IMR-90 (cell line): Measurements from ENCODE around the gene CEP55. TPM values are rescaled to one million over a fixed set of nuclear protein-coding genes. Genes with fewer than 3 reads are reported as not detected.

Experiments
- ATAC-seq: fragments of 200-7000 bp; cut with Tn5 transposase; 2 replicates; pipeline ENCODE4 v1.9.1; 2020; ENCODE audit warnings: low read depth, mild to moderate bottlenecking, moderate library complexity
- BruUV-seq: library from RNA; stranded (reverse); fragments of 400-500 nt; replicated peaks from 2 replicates; lab custom pipeline; 2021; lab: Mats Ljungman, UMichigan
- CTCF ChIA-PET: fragments of 300-600 bp; formaldehyde crosslinking; extraction: SDS; loops from one replicate; lab custom pipeline; 2021; ENCODE audit warnings: antibody characterized with exemption; lab: Yijun Ruan, JAX
- POLR2A ChIA-PET: fragments of 300-600 bp; sonication (Branson Sonifier 250); formaldehyde crosslinking; loops from one replicate; lab custom pipeline; 2022; ENCODE audit warnings: antibody characterized with exemption; ENCODE audit not compliant: unreplicated experiment; lab: Charles Lee
- DNase-seq: peaks from one replicate; pipeline ENCODE4 v3.0.0; 2013
- H2AFZ ChIP-seq: replicated peaks from 2 replicates; pipeline ENCODE3; 2013; ENCODE audit warnings: low read length, mild to moderate bottlenecking; ENCODE audit not compliant: poor library complexity
- H2AK5ac ChIP-seq: 2 replicates; pipeline ENCODE4 v1.6.1; 2013; ENCODE audit warnings: low read depth, low read length, inconsistent platforms
- H2AK9ac ChIP-seq: replicated peaks from 2 replicates; pipeline ENCODE3; 2013; ENCODE audit warnings: mild to moderate bottlenecking, low read depth, low read length, moderate library complexity; ENCODE audit not compliant: poor library complexity
- H2BK120ac ChIP-seq: 2 replicates; pipeline ENCODE4 v1.6.1; 2013; ENCODE audit warnings: low read depth, low read length, inconsistent platforms
- H2BK15ac ChIP-seq: 3 replicates; pipeline ENCODE4 v1.6.1; 2013; ENCODE audit warnings: low read depth, low read length, inconsistent platforms
- H2BK20ac ChIP-seq: 2 replicates; pipeline ENCODE4 v1.6.1; 2013; ENCODE audit warnings: low read depth, mild to moderate bottlenecking, inconsistent platforms, low read length, moderate library complexity
- H2BK5ac ChIP-seq: 2 replicates; pipeline ENCODE4 v1.6.1; 2013; ENCODE audit warnings: mild to moderate bottlenecking, low read depth, low read length, inconsistent platforms; ENCODE audit not compliant: poor library complexity, severe bottlenecking
- H3K14ac ChIP-seq: replicated peaks from 2 replicates; pipeline ENCODE4 v1.6.1; 2013; ENCODE audit warnings: low read depth, low read length, inconsistent platforms
- H3K18ac ChIP-seq: 2 replicates; pipeline ENCODE4 v1.6.1; 2013; ENCODE audit warnings: low read depth, low read length, control low read depth
- H3K23ac ChIP-seq: 2 replicates; pipeline ENCODE4 v1.6.1; 2013; ENCODE audit warnings: low read depth, low read length, inconsistent platforms
- H3K27ac ChIP-seq: 2 replicates; pipeline ENCODE4 v1.5.1; 2013; ENCODE audit warnings: mild to moderate bottlenecking, control low read depth, low read length; ENCODE audit not compliant: insufficient read depth
- H3K27me3 ChIP-seq: 2 replicates; pipeline ENCODE4 v1.6.1; 2013; ENCODE audit warnings: low read length; ENCODE audit not compliant: control insufficient read depth, insufficient read depth
- H3K36me3 ChIP-seq: 2 replicates; pipeline ENCODE4 v1.6.1; 2013; ENCODE audit warnings: low read length, mixed read lengths; ENCODE audit not compliant: control insufficient read depth, insufficient read depth
- H3K4ac ChIP-seq: 2 replicates; pipeline ENCODE4 v1.6.1; 2013; ENCODE audit warnings: low read depth, low read length, inconsistent platforms
- H3K4me1 ChIP-seq: 2 replicates; pipeline ENCODE4 v1.6.1; 2013; ENCODE audit warnings: low read length, mixed read lengths; ENCODE audit not compliant: control insufficient read depth, insufficient read depth
- H3K4me2 ChIP-seq: 2 replicates; pipeline ENCODE4 v1.6.1; 2013; ENCODE audit warnings: low read depth, mild to moderate bottlenecking, control low read depth, low read length, moderate library complexity
- H3K4me3 ChIP-seq: 2 replicates; pipeline ENCODE4 v1.5.1; 2013; ENCODE audit warnings: low read depth, mild to moderate bottlenecking, control low read depth, low read length, moderate library complexity; ENCODE audit not compliant: insufficient read depth
- H3K56ac ChIP-seq: 2 replicates; pipeline ENCODE4 v1.6.1; 2013; ENCODE audit warnings: low read length, inconsistent platforms; ENCODE audit not compliant: insufficient read depth; ENCODE audit errors: extremely low read depth
- H3K79me1 ChIP-seq, 2 experiments: 2 replicates each; pipeline ENCODE4 v1.6.1; 2013; ENCODE audit warnings: low read length in 2 of 2, inconsistent platforms in 1 of 2, low read depth in 1 of 2
- H3K9ac ChIP-seq: 2 replicates; pipeline ENCODE4 v1.6.1; 2013; ENCODE audit warnings: low read depth, low read length, control low read depth
- H3K9me1 ChIP-seq: 2 replicates; pipeline ENCODE4 v1.6.1; 2013; ENCODE audit warnings: low read length, inconsistent platforms; ENCODE audit not compliant: insufficient read depth
- H3K9me3 ChIP-seq: 2 replicates; pipeline ENCODE4 v1.6.1; 2013; ENCODE audit warnings: low read length; ENCODE audit not compliant: control insufficient read depth, insufficient read depth
- H4K20me1 ChIP-seq: 2 replicates; pipeline ENCODE4 v1.6.1; 2013; ENCODE audit warnings: low read length, inconsistent platforms; ENCODE audit not compliant: insufficient read depth
- H4K5ac ChIP-seq: 2 replicates; pipeline ENCODE4 v1.6.1; 2013; ENCODE audit warnings: mild to moderate bottlenecking, low read depth, low read length, control low read depth
- H4K8ac ChIP-seq, 2 experiments: 2 replicates each; pipeline ENCODE4 v1.6.1; 2013; ENCODE audit warnings: low read depth in 2 of 2, low read length in 2 of 2, control low read depth in 1 of 2, inconsistent platforms in 1 of 2
- H4K91ac ChIP-seq: 2 replicates; pipeline ENCODE4 v1.6.1; 2013; ENCODE audit warnings: low read depth, low read length, inconsistent platforms; ENCODE audit not compliant: insufficient read depth
- BHLHE40 ChIP-seq: fragments of 150-350 bp; IDR thresholded peaks from 2 replicates; pipeline ENCODE4 v1.6.1; 2016; ENCODE audit warnings: mild to moderate bottlenecking, low read depth, low read length
- CEBPB ChIP-seq: IDR thresholded peaks from 2 replicates; pipeline ENCODE4 v1.6.1; 2012; ENCODE audit warnings: low read depth, low read length, improper control_type of control experiment
- CHD1 ChIP-seq: IDR thresholded peaks from 2 replicates; pipeline ENCODE4 v1.6.1; 2012; ENCODE audit warnings: low read depth, low read length, improper control_type of control experiment
- CTCF ChIP-seq: conservative IDR thresholded peaks from 2 replicates; pipeline ENCODE4 v1.5.1; 2012; ENCODE audit warnings: mild to moderate bottlenecking, low read depth, low read length, improper control_type of control experiment
- MAFK ChIP-seq: IDR thresholded peaks from 2 replicates; pipeline ENCODE4 v1.6.1; 2012; ENCODE audit warnings: low read depth, low read length, improper control_type of control experiment
- MXI1 ChIP-seq: IDR thresholded peaks from 2 replicates; pipeline ENCODE4 v1.6.1; 2012; ENCODE audit warnings: low read depth, mild to moderate bottlenecking, low read length, moderate library complexity, borderline replicate concordance
- NFE2L2 ChIP-seq: fragments of 150-350 bp; IDR thresholded peaks from 2 replicates; pipeline ENCODE4 v1.6.1; 2016; ENCODE audit warnings: low read depth, mild to moderate bottlenecking, low read length
- POLR2A ChIP-seq: IDR thresholded peaks from 2 replicates; pipeline ENCODE4 v1.6.1; 2012; ENCODE audit warnings: mild to moderate bottlenecking, low read depth, low read length
- RAD21 ChIP-seq: IDR thresholded peaks from 2 replicates; pipeline ENCODE4 v1.6.1; 2012; ENCODE audit warnings: low read length, improper control_type of control experiment
- USF2 ChIP-seq: fragments of 150-350 bp; IDR thresholded peaks from 2 replicates; pipeline ENCODE4 v1.6.1; 2017; ENCODE audit warnings: mild to moderate bottlenecking, antibody characterized with exemption, low read length, low read depth
- WGBS, 2 experiments: methylation state at CpG; one replicate each; pipeline versions ENCODE4 v1.1.5 to v1.1.7; 2013; ENCODE audit warnings: missing lambda C conversion rate in 2 of 2; ENCODE audit not compliant: insufficient read length in 1 of 2; ENCODE audit errors: extremely low coverage in 2 of 2; 5-methylcytosine and 5-hydroxymethylcytosine counted together
- dilution Hi-C: fragments of 300-500 bp; cut with HindIII; formaldehyde crosslinking; loops from one replicate; pipeline ENCODE4 v1.14.3; 2018; ENCODE audit warnings: low sequenced_read_pairs; ENCODE audit not compliant: unreplicated experiment
- in situ Hi-C: fragments of 300-500 bp; cut with MboI; formaldehyde crosslinking; loops from 3 replicates; pipeline ENCODE4 v1.14.3; 2019; ENCODE audit warnings: low sequenced_read_pairs, inconsistent platforms, mixed read lengths
- intact Hi-C: fragments of 100-400 bp; cut with micrococcal nuclease; formaldehyde crosslinking; loops from 2 replicates; pipeline ENCODE4 v1.10.0; 2022
- polyA plus RNA-seq, 3 experiments: library from polyadenylated mRNA; depleted of rRNA; stranded (reverse); fragments of >200 nt; gene quantifications; 2 replicates each; pipeline ENCODE4 v1.2.3, GENCODE V29; 2012; ENCODE audit warnings: low replicate concordance in 1 of 3
- total RNA-seq: library from RNA; depleted of rRNA; stranded (reverse); fragments of >200 nt; gene quantifications from 2 replicates; pipeline ENCODE4 v1.2.3, GENCODE V29; 2012

Gene CEP55
- total and polyA plus RNA-seq, 2 of the 4 experiments (the other 2 are of a cell fraction): 15.7 to 23.5 TPM

GRCh38 chr10:93560541-93560940 lies 64.1 kb downstream of the CEP55 start:
- ChIA-PET CTCF (no interaction called here), POLR2A (interaction anchor here (0.6 kb wide), 1 partner anchor 9 kb away, joined by 3 read pairs; no protein-coding TSS in a partner anchor)
- no peaks in the 10 kb centered on the region for H3K9me1 ChIP-seq
- no peak for TF ChIP-seq CHD1
- TF ChIP-seq MXI1: no peak
- TF ChIP-seq POLR2A: no peak
- no peak for TF ChIP-seq MAFK
- TF ChIP-seq CTCF: no peak
- no peak for TF ChIP-seq BHLHE40
- no peak for TF ChIP-seq USF2
- no peak for TF ChIP-seq NFE2L2
- TF ChIP-seq RAD21: no peak
- no peak for TF ChIP-seq CEBPB
- no peak overlapping the region for H2AFZ ChIP-seq
- no peak overlapping the region for H3K18ac ChIP-seq
- in situ Hi-C loops: no loop called here
- H2BK15ac ChIP-seq: no peak overlapping the region
- no peak overlapping the region for H3K23ac ChIP-seq
- no peak overlapping the region for H3K4me3 ChIP-seq
- no peak overlapping the region for H2AK5ac ChIP-seq
- H4K8ac ChIP-seq: no peak overlapping the region
- H3K4me1 ChIP-seq: no peaks in the 10 kb centered on the region
- H2BK120ac ChIP-seq: no peak overlapping the region
- H3K9ac ChIP-seq: no peak overlapping the region
- no peak overlapping the region for H2BK5ac ChIP-seq
- 57% methylated on average over 2 of the region's 6 CpGs; no CpG with 5 or more reads in 1 of the 2 experiments for WGBS, 2 experiments
- dilution Hi-C loops: no loop called here
- H3K79me1 ChIP-seq: no peaks in the 10 kb centered on the region
- no peak overlapping the region for H3K56ac ChIP-seq
- H3K14ac ChIP-seq: no peak overlapping the region
- DNase-seq: no peak
- no peak overlapping the region for H2AK9ac ChIP-seq
- no peak overlapping the region for H4K5ac ChIP-seq
- no peak for ATAC-seq
- peaks cover 5% of the 10 kb centered on the region for H3K9me3 ChIP-seq
- H3K4me2 ChIP-seq: no peak overlapping the region
- peaks cover 32% of the 10 kb centered on the region for H3K27me3 ChIP-seq
- no peaks in the 10 kb centered on the region for H4K20me1 ChIP-seq
- intact Hi-C loops: no loop called here
- H3K36me3 ChIP-seq: no peaks in the 10 kb centered on the region
- H4K91ac ChIP-seq: no peak overlapping the region
- BruUV-seq: no TSS peak
- no peak overlapping the region for H3K4ac ChIP-seq
- no peak overlapping the region for H3K27ac ChIP-seq
- H2BK20ac ChIP-seq: no peak overlapping the region
